GM18502 (cell line): ENCODE data around the gene CDKN3.

Experiments
- ATAC-seq: cut with Tn5 transposase; IDR thresholded peaks from one replicate; pipeline ENCODE4 v1.9.1; 2021; ENCODE audit warnings: mild to moderate bottlenecking; ENCODE audit not compliant: unreplicated experiment, poor library complexity

The CDKN3 gene, protein sequence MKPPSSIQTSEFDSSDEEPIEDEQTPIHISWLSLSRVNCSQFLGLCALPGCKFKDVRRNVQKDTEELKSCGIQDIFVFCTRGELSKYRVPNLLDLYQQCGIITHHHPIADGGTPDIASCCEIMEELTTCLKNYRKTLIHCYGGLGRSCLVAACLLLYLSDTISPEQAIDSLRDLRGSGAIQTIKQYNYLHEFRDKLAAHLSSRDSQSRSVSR

DNA sequence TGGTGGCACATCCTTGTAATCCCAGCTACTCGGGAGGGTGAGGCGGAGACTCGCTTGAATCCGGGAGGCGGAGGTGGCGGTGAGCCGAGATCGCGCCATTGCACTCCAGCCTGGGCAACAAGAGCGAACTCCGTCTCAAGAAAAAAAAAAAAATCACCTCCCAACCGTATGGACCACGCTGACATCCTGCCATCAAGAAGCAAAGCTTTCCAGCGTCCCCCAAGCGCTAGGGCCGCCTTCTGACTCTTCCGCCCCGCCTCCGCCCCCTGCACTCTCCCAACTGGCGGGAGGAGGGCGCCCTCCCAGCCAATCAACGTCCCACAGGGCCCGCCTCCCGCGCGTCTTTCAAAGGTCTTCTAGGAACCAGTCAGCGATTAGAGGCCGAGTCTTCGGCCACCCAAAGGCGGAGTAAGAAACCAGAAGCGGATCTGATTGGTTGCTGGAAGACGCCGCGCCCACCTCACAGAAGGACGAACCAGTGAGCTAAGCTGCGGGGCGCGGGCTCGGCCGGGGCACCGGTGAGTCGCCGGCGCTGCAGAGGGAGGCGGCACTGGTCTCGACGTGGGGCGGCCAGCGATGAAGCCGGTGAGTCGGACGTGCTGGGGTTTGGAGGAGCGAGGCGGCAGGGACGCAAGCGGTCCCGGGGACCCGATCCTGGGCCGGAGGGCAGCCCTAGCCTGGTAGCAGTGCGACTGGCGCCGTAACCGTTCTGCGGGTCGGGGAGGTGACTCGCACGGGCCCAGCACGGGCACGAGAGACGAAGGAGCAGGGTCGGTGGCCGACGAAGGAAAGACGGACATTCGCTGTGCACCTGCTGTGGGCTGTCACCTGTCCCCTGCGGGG lies at the start of gene CDKN3:
Gene CDKN3 (plus strand): TSS at position 515 of the 843 bp plus-strand sequence. CDS start 62 bp downstream, at position 577.
- peak; percentile 97 for ATAC-seq

DNA sequence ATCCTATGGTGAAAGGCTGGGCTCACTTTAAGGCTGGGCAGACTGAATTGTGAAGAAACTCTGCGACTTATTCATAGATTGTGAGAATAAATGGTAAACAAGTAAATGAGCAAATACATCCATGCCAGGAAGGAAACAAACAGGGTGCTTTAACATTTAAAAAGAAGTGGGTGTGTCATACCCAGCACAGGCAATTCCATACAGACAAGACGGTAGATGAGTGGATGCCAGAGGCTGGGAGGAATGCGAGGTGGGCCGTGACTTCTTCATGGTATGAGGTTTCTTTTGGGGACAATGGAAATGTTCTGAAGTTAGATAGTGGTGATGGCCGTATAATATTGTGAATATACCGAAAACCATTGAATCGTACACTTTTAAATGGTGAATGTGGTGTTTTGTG lies 49.8 kb upstream of the CDKN3 start:
- no peak for ATAC-seq

DNA sequence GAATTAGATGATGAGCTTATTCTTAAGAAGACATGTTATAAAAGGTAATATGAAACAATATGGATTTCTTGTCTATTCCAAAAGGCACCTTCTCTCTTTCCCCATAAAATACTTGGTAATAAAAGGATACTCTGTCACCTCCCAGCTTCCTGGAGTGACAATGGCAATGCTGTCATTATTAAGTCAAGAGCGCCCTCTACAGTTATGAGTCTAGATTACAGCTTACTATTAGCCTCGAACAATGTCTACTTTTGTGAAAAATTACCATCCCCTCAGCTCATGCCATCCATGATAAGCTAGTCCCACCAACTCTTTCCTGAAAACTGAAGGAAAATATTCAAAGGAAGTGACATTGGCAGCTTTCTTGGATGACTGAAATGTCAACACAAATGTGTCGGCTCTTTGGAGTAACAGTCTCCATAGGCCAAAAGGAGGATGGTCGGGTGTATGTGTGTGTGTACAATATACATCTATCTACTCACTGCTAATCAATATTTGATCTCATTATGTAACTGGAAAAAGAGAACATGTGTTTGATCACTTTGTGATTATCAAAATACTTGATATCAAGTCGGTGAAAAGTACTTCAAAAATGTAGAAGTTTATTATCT lies 48.7 kb upstream of the CDKN3 start:
- no peak for ATAC-seq

DNA sequence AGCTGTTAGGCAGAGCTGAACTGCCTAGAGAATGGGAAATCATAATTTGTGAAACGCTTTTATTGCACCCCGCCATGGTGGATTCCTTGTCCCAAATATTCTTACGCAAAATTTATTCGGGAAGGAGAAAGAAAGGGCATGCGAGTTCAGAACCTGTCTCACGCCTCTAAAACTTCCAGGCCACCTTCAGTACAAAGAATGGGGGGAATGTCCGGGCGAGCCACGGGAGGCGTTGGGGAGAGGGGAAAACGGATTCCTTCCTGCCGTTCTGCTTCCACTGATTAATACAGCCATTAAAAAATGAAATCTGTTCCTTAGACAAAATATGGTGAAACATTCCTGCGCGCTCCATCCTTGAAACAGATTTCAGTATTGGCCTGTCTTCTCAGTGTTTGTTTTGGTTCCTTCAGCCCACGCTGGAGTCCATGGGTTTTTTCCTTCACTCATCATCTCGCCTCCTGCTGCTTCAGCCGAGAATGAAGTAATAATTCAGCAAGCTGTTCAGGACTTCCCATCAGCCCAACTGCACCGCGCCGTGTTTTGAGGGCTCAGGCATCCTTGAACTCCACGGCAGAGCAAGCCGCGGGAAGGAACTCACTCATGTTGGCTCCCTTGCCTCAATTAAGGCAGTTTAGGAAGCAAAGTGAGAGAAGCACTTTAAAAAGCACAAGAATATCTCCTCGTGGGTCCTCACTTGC lies 47.7 kb upstream of the CDKN3 start:
- ATAC-seq = no peak

DNA sequence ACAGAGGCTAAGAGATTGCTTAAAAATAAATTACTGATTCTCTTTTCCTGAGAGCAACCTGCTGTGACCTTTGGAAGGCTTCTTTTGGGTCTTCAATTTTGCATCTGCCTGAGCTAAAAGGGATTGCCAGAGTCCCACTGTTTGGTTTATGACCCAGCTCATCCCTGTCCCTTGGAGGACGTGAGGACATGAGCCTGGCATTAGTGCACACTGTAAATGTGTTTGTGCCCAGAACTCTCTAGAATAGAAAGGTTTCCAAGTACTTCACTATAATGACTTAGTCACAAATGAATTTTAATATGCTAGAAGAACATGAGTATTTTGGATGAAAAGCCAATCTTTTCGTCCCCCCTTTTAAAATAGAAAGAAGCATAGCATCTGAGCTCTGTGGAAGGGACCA lies 47.1 kb upstream of the CDKN3 start:
- no peak for ATAC-seq

DNA sequence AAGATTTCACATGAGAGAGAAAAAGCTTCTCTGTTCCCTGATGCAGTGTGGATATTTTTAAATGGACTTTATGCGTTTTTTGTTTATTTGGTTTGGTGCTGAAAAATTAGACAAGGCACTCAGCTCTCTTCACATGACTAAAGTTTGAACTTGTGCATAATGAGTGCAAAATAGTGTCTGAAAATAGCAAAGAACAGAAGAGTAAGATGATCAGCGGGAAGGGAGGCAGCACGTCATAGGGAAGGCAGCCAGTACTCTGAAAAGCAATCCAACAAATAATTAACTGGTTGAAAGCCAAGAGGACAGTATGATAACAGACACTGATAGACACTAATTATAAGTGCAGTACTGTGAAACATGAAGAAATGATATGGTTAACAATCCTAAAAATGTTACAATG lies 46.6 kb upstream of the CDKN3 start:
- ATAC-seq = no peak

DNA sequence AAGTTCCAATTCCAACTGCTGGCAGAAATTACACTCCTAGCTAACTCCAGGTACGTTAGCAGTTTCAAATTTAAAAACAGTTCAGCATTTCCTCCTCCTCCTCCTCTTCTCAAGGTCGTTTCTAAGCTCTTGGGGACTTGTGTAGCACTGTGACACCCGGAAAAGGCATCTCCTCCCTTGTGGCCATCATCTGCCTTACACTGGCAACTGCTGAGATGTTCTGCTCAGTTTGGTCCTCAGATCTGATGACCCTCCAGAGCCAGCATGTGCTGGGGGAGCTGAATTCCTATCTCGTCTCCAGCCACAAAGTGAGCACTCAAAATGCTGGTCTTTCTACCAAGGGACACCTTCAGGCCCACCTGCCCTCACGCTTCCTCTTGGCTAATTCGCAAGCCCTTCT lies 43.5 kb upstream of the CDKN3 start:
- no peak for ATAC-seq

DNA sequence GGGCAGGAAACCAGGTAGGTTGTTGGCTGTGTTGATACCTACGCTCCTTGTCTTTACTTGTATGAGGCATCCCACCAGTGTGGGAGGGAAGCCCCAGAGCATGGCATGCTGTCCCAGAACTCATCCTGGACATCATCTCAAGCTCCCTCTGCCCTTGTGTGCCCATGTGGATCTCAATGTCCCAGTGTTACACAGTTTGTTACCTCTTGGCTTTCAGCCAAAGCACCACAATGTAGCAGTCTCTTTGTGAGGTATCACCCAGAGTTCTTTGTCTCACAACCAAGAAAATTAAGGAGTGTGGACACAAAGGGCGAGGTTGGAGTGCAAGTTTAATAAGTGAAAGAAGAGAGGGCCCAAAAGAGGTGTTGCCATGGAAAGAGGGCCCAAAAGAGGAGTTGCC lies 43.1 kb upstream of the CDKN3 start:
- ATAC-seq = no peak

DNA sequence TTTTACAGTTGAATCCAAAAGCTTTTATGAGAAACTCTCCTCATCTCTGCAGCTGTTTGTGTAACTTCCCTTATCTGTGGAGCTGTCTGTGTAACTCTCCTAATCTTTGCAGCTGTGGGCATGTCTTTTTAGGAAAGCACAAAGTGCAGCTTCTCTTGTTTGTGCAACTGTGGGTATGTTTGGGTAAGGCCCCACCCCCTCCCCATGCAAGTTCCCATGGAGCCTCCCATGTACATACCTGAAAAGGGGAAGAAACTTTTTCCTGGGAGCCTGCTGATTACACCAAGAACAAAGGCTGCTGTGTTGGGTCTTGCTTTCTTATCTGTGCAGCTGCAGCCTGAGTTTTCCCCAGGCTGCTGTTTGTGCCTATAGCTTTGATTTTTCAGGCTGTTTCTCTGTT lies 42.7 kb upstream of the CDKN3 start:
- no peak for ATAC-seq

DNA sequence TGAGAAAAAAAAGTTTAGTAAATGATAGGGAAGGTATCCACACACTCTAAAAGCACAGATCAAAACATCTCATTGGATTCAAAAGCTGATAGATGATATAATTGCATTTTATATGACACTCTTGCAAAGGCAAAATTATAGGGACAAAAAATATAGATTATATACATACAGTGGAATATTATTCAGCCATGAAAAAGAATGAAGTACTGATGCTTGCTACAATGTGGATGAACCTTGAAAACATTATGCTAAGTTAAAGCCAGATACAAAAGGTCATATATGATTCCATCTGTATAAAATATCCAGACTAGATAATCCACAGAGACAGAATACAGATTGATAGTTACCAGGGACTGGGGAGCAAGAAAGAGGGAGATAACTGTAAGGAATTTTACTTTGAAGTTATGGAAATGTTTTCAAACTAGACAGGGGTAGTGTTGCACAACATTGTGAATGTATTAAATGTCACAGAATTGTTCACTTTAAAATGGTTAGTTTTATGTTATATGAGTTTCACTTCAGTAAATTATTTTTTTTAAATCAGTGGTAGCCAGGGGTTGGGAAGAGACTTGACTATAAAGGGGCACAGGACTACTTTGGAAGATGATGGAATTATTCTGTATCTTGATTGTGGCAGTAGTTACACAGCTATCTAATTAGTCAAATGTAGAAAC lies 41.7 kb upstream of the CDKN3 start:
- ATAC-seq = no peak

DNA sequence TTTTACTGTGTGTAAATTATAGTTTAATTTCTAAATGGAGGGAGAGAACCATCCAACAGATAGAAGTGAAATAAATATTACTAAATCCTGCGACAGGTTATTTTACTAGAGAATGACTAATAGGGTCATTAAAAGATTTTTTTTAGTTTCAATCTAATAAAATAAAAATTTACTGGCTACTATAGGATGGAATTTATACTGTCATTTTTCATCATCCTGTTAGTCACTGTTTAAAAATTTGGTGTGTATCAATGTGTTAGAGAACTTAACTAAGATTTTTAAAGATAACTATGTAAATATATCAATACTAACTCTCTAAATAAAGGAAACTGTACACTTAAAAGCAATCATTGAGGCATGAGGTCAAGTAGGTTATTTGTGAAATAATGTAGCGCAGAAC lies 41.1 kb upstream of the CDKN3 start:
- ATAC-seq = no peak

DNA sequence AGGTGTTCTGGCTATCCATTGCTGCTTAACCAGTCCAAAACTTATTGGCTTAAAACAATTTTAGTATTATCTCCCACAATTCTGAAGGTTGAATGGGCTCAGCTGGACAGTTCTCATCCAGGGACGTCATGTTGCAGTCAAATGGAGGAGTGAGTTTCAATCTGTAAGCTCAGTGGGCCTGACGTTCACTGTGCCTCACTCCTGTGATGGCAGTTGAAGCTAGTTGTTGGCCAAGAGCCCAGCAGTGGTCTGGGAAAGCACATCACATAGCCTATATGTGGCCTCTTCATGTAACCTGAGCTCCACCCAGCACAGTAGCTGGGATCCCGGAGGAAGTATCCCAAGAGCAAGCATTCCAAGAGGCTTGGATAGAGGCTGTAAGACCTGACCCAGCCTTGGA lies 40.6 kb upstream of the CDKN3 start:
- no peak for ATAC-seq

DNA sequence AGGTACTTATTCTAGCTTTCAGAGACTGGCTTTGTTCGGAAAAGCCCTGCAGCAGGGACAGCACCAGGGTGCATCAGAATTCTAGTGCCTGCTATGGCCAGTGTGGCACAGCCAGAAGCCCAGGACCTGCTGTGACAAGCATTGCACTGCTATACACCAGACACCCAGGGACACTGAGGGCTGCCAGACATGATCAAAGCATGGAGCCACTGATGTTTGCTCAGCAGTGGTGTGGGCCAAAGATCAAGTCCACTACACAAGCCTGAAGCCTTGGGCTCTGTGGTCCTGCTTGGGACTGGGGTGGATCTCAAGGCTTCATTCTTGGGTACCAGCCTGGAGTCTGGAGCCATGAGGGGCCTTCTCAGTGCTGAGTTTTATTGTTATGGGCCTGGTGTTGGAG lies 36.1 kb upstream of the CDKN3 start:
- no peak for ATAC-seq

DNA sequence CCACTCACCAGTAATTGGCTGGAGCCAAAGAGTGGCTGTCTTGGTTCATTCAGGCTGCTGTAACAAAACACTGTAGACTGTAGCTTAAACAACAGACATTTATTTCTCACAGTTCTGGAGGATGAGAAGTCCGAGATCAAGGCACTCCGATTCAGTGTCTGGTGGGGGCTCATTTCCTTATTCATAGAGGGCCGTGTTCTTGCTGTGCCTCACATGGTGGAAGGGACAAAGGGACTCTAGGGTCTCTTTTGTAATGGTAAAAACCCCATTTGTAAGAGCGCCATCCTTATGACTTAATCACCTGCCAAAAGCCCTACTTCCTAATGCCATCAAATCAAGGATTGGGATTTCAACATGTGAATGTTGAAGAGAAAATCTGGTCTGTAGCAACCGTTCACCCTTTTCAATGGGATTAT lies 34.7 kb upstream of the CDKN3 start:
- no peak for ATAC-seq

DNA sequence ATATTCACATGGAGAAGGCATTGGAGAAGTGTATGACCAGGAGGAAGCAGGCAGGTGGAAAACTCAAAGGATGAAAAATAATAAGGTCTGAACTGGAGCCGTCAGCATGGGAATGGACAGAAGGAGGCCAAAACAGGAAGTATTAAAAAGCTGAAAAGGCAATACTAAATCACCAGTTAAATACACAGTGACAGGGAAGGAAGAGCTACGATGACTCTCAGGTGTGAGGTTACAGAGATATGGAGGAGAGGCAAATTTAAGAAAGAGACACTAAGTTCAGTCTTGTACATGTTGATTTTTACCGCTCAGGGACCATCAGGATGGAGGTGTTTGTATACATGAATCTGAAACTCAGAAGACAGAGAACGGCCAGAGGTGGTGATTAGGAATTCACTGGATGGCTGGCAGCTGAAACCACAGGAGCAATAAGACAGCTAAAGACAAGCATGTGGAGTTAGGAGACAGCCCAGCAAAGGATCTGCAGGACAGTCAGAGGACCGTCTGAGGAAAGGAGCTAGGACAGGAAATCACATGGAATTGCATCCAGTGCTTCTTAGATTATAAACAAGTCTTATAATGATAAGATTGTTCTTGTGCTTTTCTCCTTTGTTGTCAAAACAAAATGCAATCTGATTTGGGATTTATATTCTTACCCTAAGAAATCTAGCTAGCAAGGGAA lies 33.9 kb upstream of the CDKN3 start:
- ATAC-seq = no peak

DNA sequence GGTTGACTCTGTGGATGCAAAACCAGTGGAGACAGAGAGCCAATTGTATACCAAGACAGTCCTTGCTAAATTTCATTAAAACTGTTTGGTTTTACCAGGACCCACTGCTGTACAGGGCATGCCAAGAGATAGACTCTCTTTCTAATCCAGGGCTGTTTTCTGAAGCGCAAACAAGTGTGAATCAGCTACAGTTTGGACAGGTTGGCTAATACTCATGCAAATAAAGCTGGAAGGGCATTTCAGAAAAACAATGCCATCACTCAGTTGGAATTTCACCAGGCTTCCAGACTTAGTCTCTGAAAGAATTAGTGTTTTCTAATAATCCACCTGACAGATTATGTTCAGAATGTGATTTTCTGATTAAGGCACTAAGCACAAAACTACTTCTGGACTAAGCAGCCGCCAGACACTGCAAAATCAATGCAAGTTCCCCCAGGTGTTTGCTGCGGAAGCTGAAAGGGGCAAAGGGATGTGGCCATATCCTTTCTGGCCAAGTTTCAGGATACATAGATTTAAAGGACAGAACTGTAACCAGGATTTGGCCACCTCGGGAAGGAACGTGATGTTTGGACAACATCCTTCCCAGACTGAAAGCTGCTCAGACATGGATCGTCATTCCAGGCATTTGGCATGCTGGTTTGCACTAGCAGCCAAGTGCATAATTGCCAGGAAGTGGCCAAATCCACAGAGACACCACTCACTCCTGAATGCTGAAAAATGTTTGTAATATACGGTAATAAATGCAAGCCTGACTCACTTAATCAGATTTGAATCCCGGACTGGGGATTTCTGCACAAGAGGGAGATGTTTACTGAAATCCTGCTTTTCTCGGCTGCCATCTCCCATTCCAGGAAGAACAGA lies 32.0 kb upstream of the CDKN3 start:
- no peak for ATAC-seq

DNA sequence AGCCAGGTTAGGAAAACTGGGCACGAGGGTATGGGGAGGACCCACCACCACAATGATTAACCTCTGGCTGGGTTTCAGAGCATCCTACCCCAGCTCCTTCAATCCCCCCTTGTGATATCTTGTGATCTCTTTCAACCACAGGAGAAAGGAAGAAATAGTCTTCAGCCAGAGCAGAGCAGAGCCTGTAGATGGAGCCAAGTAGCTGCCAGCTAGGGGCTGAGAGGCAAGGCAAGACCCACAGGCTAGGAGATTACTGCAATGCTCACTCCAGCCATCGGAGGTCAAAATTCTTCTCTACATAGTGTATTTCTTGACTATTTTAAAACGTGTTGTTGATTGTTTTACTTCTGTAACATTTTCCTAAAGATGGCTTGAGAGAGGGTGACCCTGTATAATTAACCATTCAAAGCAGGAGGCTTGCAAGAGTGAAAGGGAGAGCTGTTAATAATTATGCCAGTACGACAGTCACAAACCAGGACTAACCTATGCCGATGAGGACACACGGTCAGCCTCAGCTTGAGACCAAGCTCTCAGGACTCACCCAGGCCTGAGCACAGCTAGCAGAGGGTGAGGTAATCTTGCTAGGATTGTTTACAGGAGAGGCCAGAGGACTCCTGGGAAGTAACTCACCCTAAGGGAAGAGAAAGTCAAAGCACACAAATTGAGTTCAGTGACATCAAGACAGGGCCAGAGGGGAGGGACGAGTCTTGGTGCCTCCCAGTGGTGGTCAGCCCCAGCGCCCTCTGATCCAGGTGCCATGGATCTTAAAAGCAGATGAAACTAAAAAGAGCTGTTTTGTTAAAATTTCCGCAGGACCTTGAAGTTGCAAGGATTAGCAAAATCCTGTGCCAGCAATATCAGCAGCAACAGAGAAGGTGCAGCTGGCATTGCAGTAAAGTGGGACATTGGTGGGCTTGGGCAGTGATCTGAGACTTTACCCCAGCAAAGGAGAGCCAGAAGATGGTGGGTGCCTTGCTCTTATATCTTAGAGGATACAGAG lies 29.8 kb upstream of the CDKN3 start:
- ATAC-seq = peak; percentile 70

DNA sequence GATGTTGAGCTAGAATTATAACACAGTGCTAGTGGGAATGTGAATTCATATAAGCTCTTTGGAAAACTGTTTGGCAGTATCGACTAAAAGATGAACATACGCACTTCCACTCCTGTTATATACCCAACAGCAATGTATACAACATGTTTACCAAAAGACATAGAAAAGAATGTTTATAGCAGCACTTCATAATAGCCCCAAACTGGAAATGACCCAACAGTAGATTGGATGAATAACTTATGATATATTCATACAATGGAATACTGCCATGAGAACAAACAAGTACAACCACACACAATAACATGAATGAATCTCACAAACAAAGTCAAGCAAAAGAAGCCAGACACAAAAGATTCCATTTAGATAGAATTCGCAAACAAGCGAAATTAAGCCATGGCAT lies 28.5 kb upstream of the CDKN3 start:
- ATAC-seq = no peak
